Mesodermal cell (in vitro differentiated cells): ENCODE results near the gene DACH1.
"Not testable (repeated sequence)": the region's sequence is repeated elsewhere in the genome, so short reads cannot be mapped to it uniquely, and the experiment has no call there.

Source experiments
- H3K27ac ChIP-seq: 2 replicates; pipeline ENCODE4 v1.7.0; 2013; ENCODE audit warnings: mild to moderate bottlenecking, low read depth, low read length, moderate library complexity; ENCODE audit not compliant: severe bottlenecking
- H3K36me3 ChIP-seq: 2 replicates; pipeline ENCODE4 v1.7.1; 2013; ENCODE audit warnings: mild to moderate bottlenecking, low read length, moderate library complexity; ENCODE audit not compliant: control insufficient read depth, insufficient read depth
- H3K4me1 ChIP-seq: one replicate; pipeline ENCODE4 v1.7.1; 2013; ENCODE audit warnings: mild to moderate bottlenecking, low read length; ENCODE audit not compliant: insufficient read depth, control insufficient read depth, poor library complexity, severe bottlenecking
- H3K4me3 ChIP-seq: 2 replicates; pipeline ENCODE4 v1.7.0; 2013; ENCODE audit warnings: low read length, control low read depth, mild to moderate bottlenecking; ENCODE audit not compliant: insufficient read depth, poor library complexity, severe bottlenecking; ENCODE audit errors: extremely low read depth
- H3K9me3 ChIP-seq: 2 replicates; pipeline ENCODE4 v1.7.1; 2013; ENCODE audit warnings: mild to moderate bottlenecking, low read length, moderate library complexity; ENCODE audit not compliant: control insufficient read depth
- WGBS, 2 experiments: methylation state at CpG; one replicate each; pipeline ENCODE4 v1.1.5; 2013; ENCODE audit warnings: missing lambda C conversion rate in 2 of 2; ENCODE audit not compliant: insufficient coverage in 2 of 2; 5-methylcytosine and 5-hydroxymethylcytosine counted together

DACH1 gene

DNA sequence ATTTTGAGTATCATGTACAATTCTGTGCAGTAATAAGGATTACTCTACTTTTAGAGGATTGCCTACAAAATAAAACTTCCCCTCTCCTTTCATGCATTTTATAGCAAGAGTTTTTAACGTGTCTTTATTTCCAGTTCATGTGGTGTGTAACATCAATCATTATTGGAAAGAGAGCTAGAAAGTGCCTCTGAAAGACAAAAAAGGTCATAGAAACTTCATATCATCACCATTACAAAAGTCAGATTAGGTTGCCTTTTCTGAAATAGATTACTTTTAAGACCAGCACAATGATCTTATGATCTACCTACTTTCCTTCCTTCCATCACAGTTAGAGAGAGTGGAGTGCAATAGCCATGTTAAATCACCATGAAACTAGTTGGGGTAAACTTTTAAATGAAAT, 12.6 kb downstream of the DACH1 start:
- no CpG with 5 or more reads among the region's 1 CpG for WGBS, 2 experiments
- H3K9me3 ChIP-seq, result no peaks in the 10 kb centered on the region
- no peaks in the 10 kb centered on the region for H3K36me3 ChIP-seq
- no peak overlapping the region for H3K27ac ChIP-seq
- no peaks in the 10 kb centered on the region for H3K4me1 ChIP-seq
- no peak overlapping the region for H3K4me3 ChIP-seq

DNA sequence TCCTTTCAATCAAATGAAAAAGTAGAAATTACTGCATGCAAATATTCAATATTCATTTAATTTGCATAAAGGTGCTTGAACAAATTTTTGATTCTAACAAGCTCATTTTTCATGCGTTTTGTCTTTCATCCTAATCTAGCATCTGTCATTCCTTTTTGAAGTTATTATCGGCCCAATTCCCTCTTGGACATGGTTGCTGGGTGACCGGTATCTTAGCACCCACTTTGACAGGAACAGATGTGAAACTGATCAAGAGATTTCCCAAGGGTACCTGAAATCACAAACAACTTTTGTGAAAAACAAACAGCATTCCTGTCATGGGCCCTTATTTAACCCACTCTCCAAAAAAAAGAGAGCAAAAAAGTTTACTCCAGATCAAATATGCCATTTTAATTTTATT, 13.3 kb downstream of the DACH1 start:
- 67 to 92% methylated on average over 2 of the region's 3 CpGs for WGBS, 2 experiments
- no peak overlapping the region for H3K27ac ChIP-seq

DNA sequence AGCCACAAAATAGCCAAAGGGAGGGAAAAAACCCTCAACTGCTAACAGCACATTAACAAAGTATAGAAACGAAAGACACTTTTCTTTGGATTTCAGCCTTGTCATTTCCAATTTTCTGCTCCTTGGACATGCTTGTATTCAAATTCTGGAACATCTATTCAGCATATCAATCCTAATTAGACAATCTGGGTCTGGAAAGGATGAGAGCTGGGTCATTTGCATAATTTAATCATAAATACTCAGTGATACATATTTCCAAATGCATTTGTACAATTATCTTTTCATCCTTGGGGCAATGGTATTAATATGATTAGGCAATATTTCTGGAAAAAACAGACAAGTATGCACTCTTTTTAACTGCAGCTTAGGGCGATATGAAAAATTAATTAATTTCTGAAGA, 14.3 kb downstream of the DACH1 start:
- no CpG with 5 or more reads among the region's 2 CpGs for WGBS, 2 experiments
- no peaks in the 10 kb centered on the region for H3K4me1 ChIP-seq
- H3K27ac ChIP-seq, result no peak overlapping the region
- H3K4me3 ChIP-seq, result no peak overlapping the region
- H3K36me3 ChIP-seq, result no peaks in the 10 kb centered on the region
- H3K9me3 ChIP-seq, result no peaks in the 10 kb centered on the region

More for the DNA sequence above, 13.3 kb downstream of the DACH1 start:
- H3K4me3 ChIP-seq, result no peak overlapping the region
- H3K36me3 ChIP-seq, result no peaks in the 10 kb centered on the region
- H3K9me3 ChIP-seq, result no peaks in the 10 kb centered on the region
- no peaks in the 10 kb centered on the region for H3K4me1 ChIP-seq

DNA sequence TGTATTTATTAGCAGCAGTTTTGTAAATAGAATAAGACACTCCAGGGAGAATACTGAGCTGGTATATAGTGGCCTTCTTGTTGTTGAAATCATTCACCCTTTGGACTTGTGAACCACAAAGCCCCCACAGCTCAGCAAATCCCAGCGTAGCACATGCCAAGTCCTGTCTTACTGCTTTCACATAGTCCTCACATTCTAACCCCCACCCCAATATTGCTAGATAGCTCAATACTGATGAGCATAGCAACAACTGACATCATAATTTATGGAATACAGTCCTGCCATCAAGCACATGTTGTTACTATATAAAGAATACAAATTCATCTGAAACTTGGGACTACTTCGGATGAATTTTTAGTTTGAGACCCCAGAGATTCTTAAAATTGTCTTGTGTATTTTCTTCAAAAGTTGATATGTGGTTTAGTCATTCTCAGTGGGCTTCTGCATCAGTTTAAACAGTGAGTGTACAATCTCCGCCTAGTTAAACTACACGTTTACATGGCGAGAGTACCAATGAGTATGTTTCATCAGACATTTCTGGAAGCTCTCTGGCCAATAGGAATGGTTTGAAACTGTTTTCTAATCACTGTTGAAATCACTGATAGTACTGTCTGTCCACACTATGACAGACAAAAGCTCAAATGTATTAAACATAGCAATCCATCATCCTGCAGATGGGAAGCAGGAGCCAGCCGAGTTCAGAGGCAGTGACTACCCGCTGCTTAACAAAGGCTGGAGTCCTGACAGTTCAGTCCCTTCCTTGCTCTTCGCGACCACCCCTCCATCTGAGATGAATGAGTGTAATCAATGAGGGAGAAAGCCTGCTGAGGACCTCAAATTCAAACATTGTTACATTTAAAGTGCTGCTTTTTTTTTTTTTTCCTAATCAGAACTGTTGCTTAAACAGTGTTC, 15.2 kb downstream of the DACH1 start:
- Histone ChIP-seq H3K4me1 (no peaks in the 10 kb centered on the region), H3K4me3 (no peak overlapping the region), H3K36me3 (no peaks in the 10 kb centered on the region), H3K9me3 (no peaks in the 10 kb centered on the region), H3K27ac (peak overlapping the region; percentile 50)
- WGBS, 2 experiments, result 70 to 91% methylated on average over 5 to 8 of the region's 9 CpGs

DNA sequence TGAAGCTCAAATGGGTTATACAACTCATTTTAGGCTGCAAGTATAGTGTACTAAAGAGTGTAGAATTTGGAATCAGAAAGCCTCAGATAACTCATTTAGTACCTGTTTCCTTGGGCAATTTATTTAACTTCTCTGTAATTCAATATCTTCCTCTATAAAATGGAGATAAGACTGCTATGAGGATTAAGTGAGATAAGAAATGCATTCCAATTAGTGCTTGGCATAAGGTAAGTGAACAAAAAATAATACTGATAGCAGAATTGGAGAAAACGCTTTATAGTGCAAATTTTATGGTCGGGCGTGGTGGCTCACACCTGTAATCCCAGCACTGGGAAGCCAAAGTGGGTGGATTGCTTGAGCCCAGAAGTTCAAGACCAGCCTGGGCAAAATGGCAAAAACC, 25.0 kb downstream of the DACH1 start:
- H3K9me3 ChIP-seq, result no peaks in the 10 kb centered on the region
- no peak overlapping the region for H3K4me3 ChIP-seq
- H3K27ac ChIP-seq, result no peak overlapping the region
- no peaks in the 10 kb centered on the region for H3K4me1 ChIP-seq
- 91% methylated on average over 3 of the region's 3 CpGs; no CpG with 5 or more reads in 1 of the 2 experiments for WGBS, 2 experiments
- H3K36me3 ChIP-seq, result no peaks in the 10 kb centered on the region

DNA sequence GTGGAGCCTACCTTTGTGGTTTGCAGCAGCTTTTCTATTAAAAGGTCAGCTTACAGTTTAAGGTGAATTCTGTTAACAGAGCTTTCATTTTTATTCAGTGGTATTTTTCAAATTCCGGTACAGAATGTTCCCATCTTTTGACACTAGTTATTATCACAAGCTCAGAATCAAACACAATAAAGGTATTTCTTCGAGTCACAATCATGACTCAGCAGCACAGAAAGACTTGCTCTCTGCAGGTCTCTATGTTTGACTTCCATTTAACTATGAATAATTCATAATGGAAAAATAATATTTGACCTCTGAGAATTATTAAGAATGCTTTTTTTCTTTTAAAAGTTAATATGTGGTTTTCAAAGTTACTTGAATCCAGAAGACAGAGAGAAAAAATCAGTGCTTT, 28.2 kb downstream of the DACH1 start:
- Histone ChIP-seq H3K4me1 (peaks cover 8% of the 10 kb centered on the region), H3K27ac (no peak overlapping the region), H3K36me3 (no peaks in the 10 kb centered on the region), H3K9me3 (no peaks in the 10 kb centered on the region), H3K4me3 (no peak overlapping the region)
- 84 to 100% methylated on average over 1 to 2 of the region's 2 CpGs for WGBS, 2 experiments

DNA sequence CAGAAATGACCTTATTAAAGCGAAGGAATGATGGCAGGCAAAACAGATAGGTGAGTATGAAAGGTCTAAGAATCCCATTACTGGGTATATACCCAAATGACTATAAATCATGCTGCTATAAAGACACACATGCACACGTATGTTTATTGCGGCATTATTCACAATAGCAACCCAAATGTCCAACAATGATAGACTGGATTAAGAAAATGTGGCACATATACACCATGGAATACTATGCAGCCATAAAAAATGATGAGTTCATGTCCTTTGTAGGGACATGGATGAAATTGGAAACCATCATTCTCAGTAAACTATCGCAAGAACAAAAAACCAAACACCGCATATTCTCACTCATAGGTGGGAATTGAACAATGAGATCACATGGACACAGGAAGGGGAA, 29.4 kb downstream of the DACH1 start:
- H3K4me1 ChIP-seq, H3K36me3 ChIP-seq, H3K27ac ChIP-seq, H3K4me3 ChIP-seq, H3K9me3 ChIP-seq: not testable (repeated sequence)
- WGBS, 2 experiments, result no CpG with 5 or more reads among the region's 5 CpGs

DNA sequence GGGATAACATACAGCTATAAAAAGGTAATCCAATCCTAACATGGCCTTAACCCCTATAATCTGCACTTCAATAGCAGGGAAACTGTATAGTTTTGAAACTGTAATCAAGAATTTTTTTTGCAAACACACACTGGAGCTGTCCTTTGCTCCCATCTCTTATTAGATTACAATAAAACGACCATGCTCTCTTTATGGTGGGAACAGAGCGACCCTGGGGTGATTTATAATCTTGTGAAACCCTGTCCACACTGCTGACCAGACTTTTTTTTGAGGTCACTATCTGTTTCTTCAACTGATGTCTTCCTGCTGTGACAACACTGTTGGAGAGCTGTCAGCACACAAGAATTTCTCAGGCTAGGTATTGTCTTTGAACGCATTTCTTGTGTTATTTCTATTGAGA, 35.3 kb downstream of the DACH1 start:
- WGBS, 2 experiments, result 17 to 50% methylated on average over 1 to 2 of the region's 3 CpGs
- Histone ChIP-seq H3K4me1 (peaks cover 8% of the 10 kb centered on the region), H3K4me3 (no peak overlapping the region), H3K27ac (peak overlapping the region; percentile 33), H3K9me3 (no peaks in the 10 kb centered on the region), H3K36me3 (no peaks in the 10 kb centered on the region)

DNA sequence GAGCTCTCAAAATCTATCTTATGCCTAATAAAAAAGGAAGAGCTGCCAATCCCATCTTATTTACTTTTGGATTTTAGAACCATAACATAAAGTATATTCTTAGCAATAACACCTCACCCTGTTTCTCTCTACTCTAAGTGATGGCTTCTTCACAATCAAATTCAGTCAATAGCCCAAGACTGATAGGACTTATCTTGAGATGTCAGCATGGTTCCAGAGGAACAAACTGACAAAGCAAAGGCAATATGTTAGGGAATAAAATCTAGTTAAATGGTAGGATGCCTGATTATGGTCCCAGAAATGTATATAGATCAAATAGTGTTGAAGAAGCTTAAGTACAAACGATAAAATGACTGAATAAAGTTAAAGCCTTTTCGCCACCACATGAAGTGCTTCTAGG, 36.3 kb downstream of the DACH1 start:
- 100% methylated on average over 1 of the region's 2 CpGs; no CpG with 5 or more reads in 1 of the 2 experiments for WGBS, 2 experiments
- H3K4me1 ChIP-seq, result peaks cover 8% of the 10 kb centered on the region

DNA sequence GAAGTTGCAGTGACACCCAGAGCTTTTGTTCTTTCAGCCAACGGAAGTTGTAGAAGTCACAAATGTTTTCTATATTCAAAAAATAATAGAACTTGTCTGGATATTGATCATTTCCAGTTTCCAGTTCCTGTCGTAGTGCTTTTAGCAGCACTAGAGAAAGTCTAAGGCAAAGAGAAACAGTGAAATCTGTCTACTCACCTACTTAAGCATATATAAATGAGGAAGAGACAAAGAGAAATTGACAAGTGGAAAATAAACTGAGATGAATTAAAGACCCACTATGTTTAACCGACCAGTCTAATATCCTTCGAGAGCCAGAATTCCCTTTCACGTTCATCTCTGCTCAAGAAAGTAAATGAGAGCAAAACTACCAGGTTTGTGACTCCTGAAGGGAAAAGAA, 36.7 kb downstream of the DACH1 start:
- H3K36me3 ChIP-seq, result no peaks in the 10 kb centered on the region
- no peak overlapping the region for H3K4me3 ChIP-seq
- no peaks in the 10 kb centered on the region for H3K9me3 ChIP-seq
- peaks cover 6% of the 10 kb centered on the region for H3K4me1 ChIP-seq
- no peak overlapping the region for H3K27ac ChIP-seq
- 100% methylated on average over 1 of the region's 5 CpGs; no CpG with 5 or more reads in 1 of the 2 experiments for WGBS, 2 experiments

More for the DNA sequence above, 36.3 kb downstream of the DACH1 start:
- Histone ChIP-seq H3K27ac (no peak overlapping the region), H3K36me3 (no peaks in the 10 kb centered on the region), H3K9me3 (no peaks in the 10 kb centered on the region), H3K4me3 (no peak overlapping the region)

DNA sequence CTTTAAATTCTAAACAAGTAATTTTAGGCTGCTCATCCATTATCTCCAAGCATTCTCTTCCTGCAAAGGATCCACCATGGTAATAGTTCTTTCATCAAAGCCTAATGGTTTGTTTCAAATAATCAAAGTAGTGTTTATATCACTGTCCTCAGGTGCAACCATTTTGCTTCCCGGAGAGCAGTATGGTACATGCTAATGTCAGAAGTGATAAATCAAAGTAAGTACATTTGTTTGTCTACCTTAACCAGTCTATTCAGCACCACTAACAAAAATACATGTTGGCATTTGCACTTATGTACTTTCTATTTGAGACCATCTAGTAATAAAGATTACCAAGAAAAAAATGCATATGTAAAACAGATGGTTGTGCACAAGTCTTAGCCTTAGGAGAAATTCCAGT, 37.5 kb downstream of the DACH1 start:
- H3K36me3 ChIP-seq, result no peaks in the 10 kb centered on the region
- H3K4me1 ChIP-seq, result no peaks in the 10 kb centered on the region
- H3K9me3 ChIP-seq, result no peaks in the 10 kb centered on the region
- no CpG with 5 or more reads among the region's 1 CpG for WGBS, 2 experiments
- H3K4me3 ChIP-seq, result no peak overlapping the region
- H3K27ac ChIP-seq, result no peak overlapping the region
